Ovary (tissue), 9 donors: ENCODE results near the gene NUP93. TPM values are rescaled to one million over a fixed set of nuclear protein-coding genes. Genes with fewer than 3 reads are reported as not detected.
"Not testable (repeated sequence)": the region's sequence is repeated elsewhere in the genome, so short reads cannot be mapped to it uniquely, and the experiment has no call there.

ENCODE experiments used
- DNase-seq, 5 donors: peaks; one replicate each; pipeline ENCODE4 v3.0.0-alpha.2; 2019 to 2020
- H3K27ac ChIP-seq, 2 donors: fragments of 200-600 bp; one replicate each; pipeline versions ENCODE4 v1.5.1 to v1.8.0; 2019 to 2022
- H3K27me3 ChIP-seq: fragments of 200-600 bp; one replicate; pipeline ENCODE4 v1.8.0; 2022
- H3K36me3 ChIP-seq: fragments of 200-600 bp; sonication (generic); one replicate; pipeline ENCODE4 v1.5.1; 2019
- H3K4me1 ChIP-seq: one replicate; pipeline ENCODE4 v1.8.1; 2013; ENCODE audit warnings: mild to moderate bottlenecking, moderate library complexity; ENCODE audit not compliant: insufficient read depth
- H3K4me3 ChIP-seq: fragments of 200-600 bp; sonication (generic); one replicate; pipeline ENCODE4 v1.5.1; 2017
- H3K9me3 ChIP-seq, 2 donors: fragments of 200-600 bp in 1 of 2; sonication (generic) in 1 of 2; one replicate each; pipeline versions ENCODE4 v1.5.1 to v1.8.1; 2013 to 2019; ENCODE audit warnings: mild to moderate bottlenecking in 1 of 2, moderate library complexity in 1 of 2
- CTCF ChIP-seq, 3 donors: fragments of 450-650 bp in 2 of 3; fragments of 200-600 bp in 1 of 3; IDR thresholded peaks; one replicate each; pipeline versions ENCODE4 v1.5.1 to v1.8.0; 2016 to 2022; ENCODE audit warnings: antibody characterized with exemption in 3 of 3, mild to moderate bottlenecking in 1 of 3
- EP300 ChIP-seq: sonication (generic); formaldehyde crosslinking; IDR thresholded peaks from one replicate; pipeline ENCODE4 v1.6.1; 2017; ENCODE audit warnings: antibody characterized with exemption
- POLR2A ChIP-seq: fragments of 450-650 bp; IDR thresholded peaks from one replicate; pipeline ENCODE4 v1.6.1; 2017; ENCODE audit warnings: antibody characterized with exemption, mild to moderate bottlenecking, moderate library complexity
- WGBS, 3 donors: extraction: QIAGEN DNeasy Blood & Tissue Kit in 1 of 3; methylation state at CpG; one replicate each; pipeline versions ENCODE4 v1.1.5 to v1.1.7; 2013 to 2017; 5-methylcytosine and 5-hydroxymethylcytosine counted together
- intact Hi-C, 4 donors: fragments of 100-400 bp; cut with DNase I; formaldehyde crosslinking; loops; one replicate each; pipeline versions ENCODE4 v1.11.0 to v1.15.1; 2022 to 2023
- polyA plus RNA-seq, 2 donors: library from polyadenylated mRNA; stranded (reverse); fragments of 200-250 nt in 1 of 2; fragments of 350-450 nt in 1 of 2; fragmentation: Illumina TruSeq in 1 of 2; extraction: RNeasy Lipid Tissue Mini Kit (QIAGEN cat#74804) in 1 of 2; gene quantifications; one replicate each; pipeline ENCODE4 v1.2.3, GENCODE V29; 2013 to 2014
- total RNA-seq, 7 donors: library from RNA; depleted of rRNA in 2 of 7; stranded (reverse); fragments of >200 nt in 2 of 7; fragmentation: NEBNext Ultra II Directional in 3 of 7; extraction: Animal tissue kit (Norgen Biotek cat#: 25700) in 3 of 7; gene quantifications; one replicate each; pipeline versions ENCODE4 v1.1.0 to v1.2.4, GENCODE V29; 2016 to 2023
- donor health status: DM: no; HTN: no; CAD: no; lungs with moderate emphysema.
- donor health status: DM: no; HTN: no; CAD: no.
- donor health status: Bipolar disorder and iron deficiency.
- donor health status: DM: yes; HTN: yes; CAD: no.
- donor health status: DM: no; HTN: no; CAD: no.
- donor health status: DM: yes; HTN: yes; CAD: no.

Gene NUP93
- total and polyA plus RNA-seq, 9 donors, result 24.1 to 53.9 (median 42.7) TPM

- Histone ChIP-seq H3K27me3 (no peaks in the 10 kb centered on the region), H3K27ac (no peak overlapping the region), H3K4me1 (no peaks in the 10 kb centered on the region), H3K4me3 (no peak overlapping the region), H3K9me3 (no peaks in the 10 kb centered on the region), H3K36me3 (no peaks in the 10 kb centered on the region)
- TF ChIP-seq POLR2A, result no peak
- intact Hi-C loops, result no loop called here
- WGBS, 3 donors, result 87 to 97% (median 96%) methylated on average over 4 of the region's 4 CpGs
- no peak for DNase-seq
Measured at GRCh38 chr16:56880685-56881084, 150.8 kb downstream of the NUP93 start.

- H3K9me3 ChIP-seq, result no peaks in the 10 kb centered on the region
- WGBS, 3 donors, result 71 to 81% (median 76%) methylated on average over 8 of the region's 8 CpGs
- no peak overlapping the region for H3K4me3 ChIP-seq
- no peak for TF ChIP-seq EP300
- TF ChIP-seq POLR2A, result no peak
- no peak for TF ChIP-seq CTCF (IDR thresholded peaks at IDR 0.05)
- no peaks in the 10 kb centered on the region for H3K27me3 ChIP-seq
- no peaks in the 10 kb centered on the region for H3K36me3 ChIP-seq
- H3K27ac ChIP-seq, result no peak overlapping the region
- no peaks in the 10 kb centered on the region for H3K4me1 ChIP-seq
- DNase-seq, result no peak
- intact Hi-C loops, result no loop called here
Measured at GRCh38 chr16:56882077-56882800, 152.3 kb downstream of the NUP93 start.

GRCh38 chr16:56883586-56883985, 153.7 kb downstream of the NUP93 start:
- intact Hi-C loops, result no loop called here
- H3K36me3 ChIP-seq, result no peaks in the 10 kb centered on the region
- WGBS, 3 donors, result 85 to 100% (median 94%) methylated on average over 2 of the region's 2 CpGs

GRCh38 chr16:56884026-56884582, 154.2 kb downstream of the NUP93 start:
- Histone ChIP-seq H3K27ac (no peak overlapping the region), H3K9me3 (no peaks in the 10 kb centered on the region), H3K4me3 (no peak overlapping the region), H3K4me1 (no peaks in the 10 kb centered on the region), H3K27me3 (no peaks in the 10 kb centered on the region), H3K36me3 (no peaks in the 10 kb centered on the region)
- no peak for DNase-seq
- 93 to 95% (median 95%) methylated on average over 14 of the region's 14 CpGs for WGBS, 3 donors
- intact Hi-C loops, result no loop called here
- no peak for TF ChIP-seq EP300
- TF ChIP-seq CTCF (IDR thresholded peaks at IDR 0.05), result no peak
- TF ChIP-seq POLR2A, result no peak

More at GRCh38 chr16:56883586-56883985, 153.7 kb downstream of the NUP93 start:
- Histone ChIP-seq H3K9me3 (no peaks in the 10 kb centered on the region), H3K4me1 (no peaks in the 10 kb centered on the region), H3K4me3 (no peak overlapping the region), H3K27ac (no peak overlapping the region), H3K27me3 (no peaks in the 10 kb centered on the region)
- no peak for TF ChIP-seq POLR2A
- no peak for TF ChIP-seq EP300
- no peak for TF ChIP-seq CTCF (IDR thresholded peaks at IDR 0.05)
- DNase-seq, result no peak

GRCh38 chr16:56884929-56885328, 155.0 kb downstream of the NUP93 start:
- H3K36me3 ChIP-seq, H3K9me3 ChIP-seq, H3K4me1 ChIP-seq, H3K27ac ChIP-seq, DNase-seq, intact Hi-C loops, H3K27me3 ChIP-seq, H3K4me3 ChIP-seq: not testable (repeated sequence)
- 87 to 94% (median 90%) methylated on average over 13 of the region's 13 CpGs for WGBS, 3 donors
